Measurements from ENCODE around the gene UNC79.

GRCh38 chr14:93645200-93645599 is 214.5 kb downstream of the UNC79 start:
- TF ChIP-seq POLR2AphosphoS5 (IDR thresholded peaks at IDR 0.05) (no peak), EP300 (IDR thresholded peaks at IDR 0.05) (no peak)
